Neural progenitor cell (in vitro differentiated cells): ENCODE measurements around the gene CAPN11.
A peak's percentile ranks its signal among the peaks of the same experiment; 100 is the strongest.

Experiments used
- CTCF ChIP-seq: fragments of 200-600 bp; sonication (generic); IDR thresholded peaks from 2 replicates; pipeline ENCODE4 v1.5.1; 2017; ENCODE audit warnings: antibody characterized with exemption, mild to moderate bottlenecking
- EZH2 ChIP-seq: fragments of 200-600 bp; sonication (generic); IDR thresholded peaks from 2 replicates; pipeline ENCODE4 v1.6.1; 2017; ENCODE audit warnings: antibody characterized with exemption, mild to moderate bottlenecking, moderate library complexity
- EZH2phosphoT487 ChIP-seq: fragments of 200-600 bp; sonication (generic); IDR thresholded peaks from 2 replicates; pipeline ENCODE4 v1.6.1; 2017; ENCODE audit warnings: antibody characterized with exemption

- TF ChIP-seq CTCF, result peak; percentile 14
- no peak for TF ChIP-seq EZH2phosphoT487
- TF ChIP-seq EZH2, result no peak
These were observed 25.4 kb upstream of the CAPN11 start for GRCh38 chr6:44133003-44133931.
